NOMO-1 treated with dmso at 0.1 percent for 144 hours (cell line): ENCODE results near the gene AZIN2.
"Not testable (repeated sequence)": the region's sequence is repeated elsewhere in the genome, so short reads cannot be mapped to it uniquely, and the experiment has no call there.

Source experiments
- DNase-seq: peaks from one replicate; lab custom pipeline; 2025; ENCODE audit not compliant: unreplicated experiment; lab: John Stamatoyannopoulos, UW

The AZIN2 gene

GRCh38 chr1:33080885-33081553 is at the start of gene AZIN2:
AZIN2 (plus strand) TSS chr1:33081153; CDS start chr1:33082250, 1,097 bp downstream.
- peak; percentile 86 for DNase-seq

- DNase-seq: peak; percentile 54
Measured at GRCh38 chr1:33031506-33031905, 49.4 kb upstream of the AZIN2 start.

- DNase-seq: peak; percentile 94
Measured at GRCh38 chr1:33032126-33032869, 48.7 kb upstream of the AZIN2 start.

GRCh38 chr1:33036051-33036525 is 44.9 kb upstream of the AZIN2 start:
- peak; percentile 22 for DNase-seq

GRCh38 chr1:33036526-33037503 is 44.1 kb upstream of the AZIN2 start, which contains the start of gene AK2:
AK2 (minus strand) TSS chr1:33036883; CDS start chr1:33036828, 55 bp downstream.
- DNase-seq: peak; percentile 100

GRCh38 chr1:33039840-33040239 is 41.1 kb upstream of the AZIN2 start:
- peak; percentile 78 for DNase-seq

GRCh38 chr1:33041026-33041425 is 39.9 kb upstream of the AZIN2 start:
- no peak for DNase-seq

GRCh38 chr1:33042831-33043230 is 38.1 kb upstream of the AZIN2 start:
- no peak for DNase-seq

- no peak for DNase-seq
Measured at GRCh38 chr1:33043267-33044092, 37.5 kb upstream of the AZIN2 start.

- no peak for DNase-seq
Measured at GRCh38 chr1:33045246-33045645, 35.7 kb upstream of the AZIN2 start.

- peak; percentile 61 for DNase-seq
Measured at GRCh38 chr1:33045814-33046213, 35.1 kb upstream of the AZIN2 start.

GRCh38 chr1:33046234-33046633 is 34.7 kb upstream of the AZIN2 start:
- not testable (repeated sequence) for DNase-seq

- DNase-seq: no peak
Measured at GRCh38 chr1:33047290-33047689, 33.7 kb upstream of the AZIN2 start.

GRCh38 chr1:33047839-33048305 is 33.1 kb upstream of the AZIN2 start:
- no peak for DNase-seq

- no peak for DNase-seq
Measured at GRCh38 chr1:33048426-33048825, 32.5 kb upstream of the AZIN2 start.

GRCh38 chr1:33049371-33049770 is 31.6 kb upstream of the AZIN2 start:
- no peak for DNase-seq

- peak; percentile 43 for DNase-seq
Measured at GRCh38 chr1:33050221-33051076, 30.5 kb upstream of the AZIN2 start.

GRCh38 chr1:33055210-33056008 is 25.5 kb upstream of the AZIN2 start:
- peak; percentile 52 for DNase-seq
